ENCODE measurements around the gene CCL27.

DNA sequence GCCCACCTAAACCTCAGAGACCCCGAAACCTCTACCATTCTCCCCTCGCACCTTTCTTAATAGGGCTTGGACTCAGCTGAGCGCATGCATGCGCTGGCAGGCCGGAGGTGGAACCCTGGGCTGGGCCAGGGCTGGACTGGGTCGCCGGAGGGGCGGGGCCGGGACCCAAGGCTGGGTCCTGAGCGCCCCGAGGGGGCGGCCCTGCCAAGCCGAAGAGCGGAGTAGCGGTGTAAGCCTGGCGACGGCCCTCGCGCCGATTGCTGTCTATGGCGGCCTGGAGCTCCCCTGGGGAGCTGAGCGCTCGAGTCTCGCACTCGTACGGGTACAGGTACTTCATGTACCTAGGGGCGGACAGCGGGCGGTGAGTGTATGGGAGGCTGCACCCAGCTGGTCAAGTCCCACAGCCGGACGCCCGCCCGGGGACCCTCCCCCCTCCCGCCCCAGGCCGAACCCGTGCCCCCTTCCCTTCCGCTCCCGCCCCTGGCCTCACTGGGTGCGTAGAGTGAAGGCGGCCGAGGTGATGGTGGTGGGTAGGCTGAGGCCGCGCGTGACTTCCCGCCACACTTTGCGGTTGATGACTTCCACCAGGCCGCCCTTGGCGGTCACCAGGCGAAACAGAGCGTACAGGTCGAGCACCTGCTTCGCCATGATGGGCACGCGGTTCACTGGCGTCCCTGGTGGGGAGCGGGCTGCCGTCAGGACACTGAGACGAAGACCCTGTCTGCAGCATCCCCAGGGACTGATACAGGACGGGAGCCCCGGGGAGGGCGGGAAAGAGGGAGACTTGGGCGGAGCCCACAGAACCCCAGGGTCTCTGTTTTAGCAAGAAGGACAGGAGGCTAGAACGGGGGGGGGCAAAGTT lies 38.9 kb downstream of the CCL27 start:
- TF ChIP-seq, protein P1, sequence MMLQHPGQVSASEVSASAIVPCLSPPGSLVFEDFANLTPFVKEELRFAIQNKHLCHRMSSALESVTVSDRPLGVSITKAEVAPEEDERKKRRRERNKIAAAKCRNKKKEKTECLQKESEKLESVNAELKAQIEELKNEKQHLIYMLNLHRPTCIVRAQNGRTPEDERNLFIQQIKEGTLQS (IDR thresholded peaks at IDR 0.05; ENCODE audit: borderline replicate concordance, extremely low read depth, low read depth, low read length) = no peak
- TF ChIP-seq CHD1 (IDR thresholded peaks at IDR 0.05; ENCODE audit: low read depth, low read length) = no peak
